Nasal cavity respiratory epithelium epithelial cell of viscerocranial mucosa (primary cell): ENCODE results near the gene SLC16A1. TPM values are rescaled to one million over a fixed set of nuclear protein-coding genes. Genes with fewer than 3 reads are reported as not detected.

ENCODE experiments used
- total RNA-seq: library from RNA; depleted of rRNA; stranded (reverse); fragments of >200 nt; gene quantifications from 2 replicates; pipeline ENCODE4 v1.2.3, GENCODE V29; 2014

Gene SLC16A1, protein sequence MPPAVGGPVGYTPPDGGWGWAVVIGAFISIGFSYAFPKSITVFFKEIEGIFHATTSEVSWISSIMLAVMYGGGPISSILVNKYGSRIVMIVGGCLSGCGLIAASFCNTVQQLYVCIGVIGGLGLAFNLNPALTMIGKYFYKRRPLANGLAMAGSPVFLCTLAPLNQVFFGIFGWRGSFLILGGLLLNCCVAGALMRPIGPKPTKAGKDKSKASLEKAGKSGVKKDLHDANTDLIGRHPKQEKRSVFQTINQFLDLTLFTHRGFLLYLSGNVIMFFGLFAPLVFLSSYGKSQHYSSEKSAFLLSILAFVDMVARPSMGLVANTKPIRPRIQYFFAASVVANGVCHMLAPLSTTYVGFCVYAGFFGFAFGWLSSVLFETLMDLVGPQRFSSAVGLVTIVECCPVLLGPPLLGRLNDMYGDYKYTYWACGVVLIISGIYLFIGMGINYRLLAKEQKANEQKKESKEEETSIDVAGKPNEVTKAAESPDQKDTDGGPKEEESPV
- total RNA-seq = 167 and 206 TPM in 2 replicates

DNA sequence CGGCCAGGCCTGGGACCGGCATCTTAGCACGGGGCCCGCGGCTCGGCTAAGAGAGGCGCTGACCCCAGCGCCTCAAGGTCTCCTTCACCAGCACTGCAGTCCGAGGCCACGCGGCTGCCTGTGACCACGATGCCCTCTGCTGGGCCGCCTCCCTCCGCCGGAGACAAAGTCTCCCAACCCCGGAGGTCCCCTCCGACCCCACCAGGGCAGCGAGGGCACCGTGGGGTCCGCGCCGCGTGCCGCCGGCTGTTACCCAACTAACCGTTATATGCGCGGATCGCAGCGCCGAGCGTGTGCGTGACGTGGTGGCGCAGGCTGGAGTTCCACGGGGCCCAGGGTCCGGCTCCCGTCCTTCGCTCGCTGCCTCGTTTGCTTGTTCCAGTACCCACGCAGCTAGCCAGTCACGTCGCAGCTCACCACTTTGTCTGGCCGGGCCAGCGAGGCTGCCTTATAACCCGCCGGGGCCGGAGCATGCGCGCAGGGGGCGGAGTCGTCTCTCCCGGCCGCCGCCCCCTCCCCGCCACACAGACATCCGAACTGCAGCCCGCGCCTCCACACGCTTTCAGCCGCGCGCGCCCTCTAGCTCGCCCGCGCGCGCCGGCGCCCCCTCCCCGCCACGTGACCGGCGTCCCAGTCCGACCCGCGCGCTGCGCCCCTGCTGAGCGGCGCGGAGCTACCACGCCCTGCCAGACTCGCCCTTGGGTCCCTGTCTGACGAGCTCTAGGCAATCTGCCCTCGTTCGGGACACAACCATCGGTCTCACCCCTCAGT is at the start of gene SLC16A1:
TSS of gene SLC16A1 (minus strand) at position 424 of the 771 bp plus-strand sequence. CDS start 26,888 bp downstream, outside the sequence.

Other genes with a start within 250 kb of the SLC16A1 start
- 234 and 266 TPM in 2 replicates for gene RHOC, start 249.1 kb downstream of the SLC16A1 start, total RNA-seq
- gene PPM1J, start 240.9 kb downstream of the SLC16A1 start, total RNA-seq = 2.8 and 4.1 TPM in 2 replicates
- gene LRIG2, start 117.0 kb upstream of the SLC16A1 start, total RNA-seq = 12.3 and 24.6 TPM in 2 replicates